OCI-LY7 (cell line): ENCODE measurements around the gene ABCC3.

Experiments
- CTCF ChIP-seq: fragments of 200-600 bp; sonication (generic); conservative IDR thresholded peaks from 2 replicates; pipeline ENCODE4 v1.5.1; 2014; ENCODE audit warnings: mild to moderate bottlenecking, antibody characterized with exemption, low read length, moderate library complexity, mixed read lengths
- EZH2phosphoT487 ChIP-seq: fragments of 200-600 bp; sonication (generic); IDR thresholded peaks from 2 replicates; pipeline ENCODE4 v1.6.1; 2018; ENCODE audit warnings: low read depth, borderline replicate concordance, mild to moderate bottlenecking, mixed run types, antibody characterized with exemption, low read length, moderate library complexity, mixed read lengths

DNA sequence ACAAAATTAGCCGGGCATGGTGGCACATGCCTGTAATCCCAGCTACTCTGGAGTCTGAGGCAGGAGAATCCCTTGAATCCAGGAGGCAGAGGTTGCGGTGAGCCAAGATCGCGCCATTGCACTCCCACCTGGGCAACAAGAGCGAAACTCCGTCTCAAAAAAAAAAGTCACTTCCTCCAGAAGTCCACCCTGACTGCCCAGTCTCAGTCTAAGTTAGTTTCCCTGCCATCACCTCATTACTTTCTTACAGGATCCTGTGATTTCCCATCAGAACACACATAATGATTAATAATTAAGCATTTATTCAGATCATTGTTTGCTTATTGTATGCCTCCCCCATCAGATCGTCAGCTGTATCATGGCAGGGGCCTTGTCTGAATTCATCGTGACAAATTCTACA is 31.6 kb downstream of the ABCC3 start:
- TF ChIP-seq CTCF = no peak
- no peak for TF ChIP-seq EZH2phosphoT487
